HEK293 (cell line): ENCODE data around the gene KLK4.

Experiments used
- CTCF ChIA-PET: fragments of 350-600 bp; formaldehyde crosslinking; extraction: SDS; loops from one replicate; lab custom pipeline; 2021; ENCODE audit warnings: antibody characterized with exemption; lab: Yijun Ruan, JAX
- POLR2A ChIA-PET: fragments of 300-600 bp; formaldehyde crosslinking; extraction: SDS; loops from one replicate; lab custom pipeline; 2020; ENCODE audit warnings: antibody characterized with exemption, inconsistent platforms; lab: Yijun Ruan, JAX
- H3K27ac ChIP-seq: fragments of 200-500 bp; sonication (Bioruptor generic); 2 replicates; pipeline ENCODE4 v1.5.1; 2014; ENCODE audit warnings: low read depth, low read length, control low read depth, inconsistent platforms; ENCODE audit errors: extremely low read depth
- H3K36me3 ChIP-seq, 2 experiments: fragments of 200-500 bp in 1 of 2; sonication (Bioruptor generic) in 1 of 2; 1 replicate in 1 of 2; 2 replicates in 1 of 2; pipeline ENCODE4 v1.5.1; 2014 to 2017; ENCODE audit warnings: inconsistent platforms in 2 of 2, low read length in 2 of 2; ENCODE audit not compliant: control insufficient read depth in 2 of 2, insufficient read depth in 1 of 2
- H3K4me1 ChIP-seq: fragments of 200-500 bp; sonication (Bioruptor generic); 2 replicates; pipeline ENCODE4 v1.5.1; 2014; ENCODE audit warnings: mild to moderate bottlenecking, low read length, inconsistent platforms; ENCODE audit not compliant: control insufficient read depth, insufficient read depth
- H3K4me3 ChIP-seq: 2 replicates; pipeline ENCODE4 v1.5.1; 2011; ENCODE audit warnings: low read depth, mild to moderate bottlenecking, control low read depth, low read length, moderate library complexity
- H3K9me3 ChIP-seq: fragments of 200-500 bp; sonication (Bioruptor generic); 2 replicates; pipeline ENCODE4 v1.5.1; 2014; ENCODE audit warnings: low read depth, low read length, inconsistent platforms; ENCODE audit not compliant: control insufficient read depth, insufficient read depth
- ATF2 ChIP-seq: fragments of 450-650 bp; formaldehyde crosslinking; IDR thresholded peaks from 2 replicates; pipeline ENCODE4 v1.5.1; 2016; ENCODE audit warnings: missing biosample characterization, missing genetic modification characterization, low read depth
- GLI4 ChIP-seq: fragments of 450-650 bp; formaldehyde crosslinking; IDR thresholded peaks from 2 replicates; pipeline ENCODE4 v1.5.1; 2016; ENCODE audit warnings: missing biosample characterization, missing genetic modification characterization
- HOXC10 ChIP-seq: sonication (generic); formaldehyde crosslinking; IDR thresholded peaks from 2 replicates; pipeline ENCODE4 v1.8.1; 2023; ENCODE audit warnings: mild to moderate bottlenecking, missing genetic modification reagents
- PBX3 ChIP-seq: sonication (generic); formaldehyde crosslinking; IDR thresholded peaks from 2 replicates; pipeline ENCODE4 v1.8.1; 2022; ENCODE audit warnings: mild to moderate bottlenecking, moderate library complexity, missing genetic modification reagents
- REPIN1 ChIP-seq: fragments of 450-650 bp; formaldehyde crosslinking; IDR thresholded peaks from 2 replicates; pipeline ENCODE4 v1.5.1; 2017; ENCODE audit warnings: missing biosample characterization, missing genetic modification characterization, low read depth
- ZFP3 ChIP-seq: fragments of 450-650 bp; formaldehyde crosslinking; IDR thresholded peaks from 2 replicates; pipeline ENCODE4 v1.5.1; 2016; ENCODE audit warnings: low read depth, missing biosample characterization, missing genetic modification characterization
- ZNF354C ChIP-seq: fragments of 450-650 bp; formaldehyde crosslinking; IDR thresholded peaks from 2 replicates; pipeline ENCODE4 v1.5.1; 2016; ENCODE audit warnings: missing biosample characterization, missing genetic modification characterization, low read depth, borderline replicate concordance
- ZNF560 ChIP-seq: fragments of 450-650 bp; formaldehyde crosslinking; IDR thresholded peaks from 2 replicates; pipeline ENCODE4 v1.5.1; 2017; ENCODE audit warnings: missing biosample characterization, missing genetic modification characterization, borderline replicate concordance
- TF ChIP-seq, protein P1 (sequence below): fragments of 450-650 bp; formaldehyde crosslinking; IDR thresholded peaks from 2 replicates; pipeline ENCODE4 v1.5.1; 2017; ENCODE audit warnings: missing biosample characterization, mild to moderate bottlenecking, missing genetic modification characterization, moderate library complexity
- TF ChIP-seq, protein P2 (sequence below): fragments of 450-650 bp; formaldehyde crosslinking; IDR thresholded peaks from 2 replicates; pipeline ENCODE4 v1.5.1; 2016; ENCODE audit warnings: missing biosample characterization, missing genetic modification characterization, borderline replicate concordance
- TF ChIP-seq, protein P3 (sequence below): fragments of 450-650 bp; formaldehyde crosslinking; IDR thresholded peaks from 2 replicates; pipeline ENCODE4 v1.5.1; 2016; ENCODE audit warnings: missing biosample characterization, missing genetic modification characterization
- TF ChIP-seq, protein P4 (sequence below): fragments of 450-650 bp; formaldehyde crosslinking; IDR thresholded peaks from 2 replicates; pipeline ENCODE4 v1.5.1; 2016; ENCODE audit warnings: missing biosample characterization, missing genetic modification characterization
- TF ChIP-seq, protein P5 (sequence below): fragments of 450-650 bp; formaldehyde crosslinking; conservative IDR thresholded peaks from 2 replicates; pipeline ENCODE4 v1.5.1; 2016; ENCODE audit warnings: low read depth, missing biosample characterization, missing genetic modification characterization
- TF ChIP-seq, protein P6 (sequence below): fragments of 450-650 bp; formaldehyde crosslinking; IDR thresholded peaks from 2 replicates; pipeline ENCODE4 v1.5.1; 2017; ENCODE audit warnings: missing biosample characterization, missing genetic modification characterization

The KLK4 gene

GRCh38 chr19:50902640-50903039 is 8.6 kb downstream of the KLK4 start (continued):
- TF ChIP-seq, protein P1, sequence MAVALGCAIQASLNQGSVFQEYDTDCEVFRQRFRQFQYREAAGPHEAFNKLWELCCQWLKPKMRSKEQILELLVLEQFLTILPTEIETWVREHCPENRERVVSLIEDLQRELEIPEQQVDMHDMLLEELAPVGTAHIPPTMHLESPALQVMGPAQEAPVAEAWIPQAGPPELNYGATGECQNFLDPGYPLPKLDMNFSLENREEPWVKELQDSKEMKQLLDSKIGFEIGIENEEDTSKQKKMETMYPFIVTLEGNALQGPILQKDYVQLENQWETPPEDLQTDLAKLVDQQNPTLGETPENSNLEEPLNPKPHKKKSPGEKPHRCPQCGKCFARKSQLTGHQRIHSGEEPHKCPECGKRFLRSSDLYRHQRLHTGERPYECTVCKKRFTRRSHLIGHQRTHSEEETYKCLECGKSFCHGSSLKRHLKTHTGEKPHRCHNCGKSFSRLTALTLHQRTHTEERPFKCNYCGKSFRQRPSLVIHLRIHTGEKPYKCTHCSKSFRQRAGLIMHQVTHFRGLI, result no peak
- TF ChIP-seq ZFP3 (tag by site-specific recombination) (no peak), ZNF560 (tag by site-specific recombination) (no peak), HOXC10 (no peak), GLI4 (tag by site-specific recombination) (no peak), PBX3 (no peak), ATF2 (tag by site-specific recombination) (no peak)
- TF ChIP-seq, protein P2, sequence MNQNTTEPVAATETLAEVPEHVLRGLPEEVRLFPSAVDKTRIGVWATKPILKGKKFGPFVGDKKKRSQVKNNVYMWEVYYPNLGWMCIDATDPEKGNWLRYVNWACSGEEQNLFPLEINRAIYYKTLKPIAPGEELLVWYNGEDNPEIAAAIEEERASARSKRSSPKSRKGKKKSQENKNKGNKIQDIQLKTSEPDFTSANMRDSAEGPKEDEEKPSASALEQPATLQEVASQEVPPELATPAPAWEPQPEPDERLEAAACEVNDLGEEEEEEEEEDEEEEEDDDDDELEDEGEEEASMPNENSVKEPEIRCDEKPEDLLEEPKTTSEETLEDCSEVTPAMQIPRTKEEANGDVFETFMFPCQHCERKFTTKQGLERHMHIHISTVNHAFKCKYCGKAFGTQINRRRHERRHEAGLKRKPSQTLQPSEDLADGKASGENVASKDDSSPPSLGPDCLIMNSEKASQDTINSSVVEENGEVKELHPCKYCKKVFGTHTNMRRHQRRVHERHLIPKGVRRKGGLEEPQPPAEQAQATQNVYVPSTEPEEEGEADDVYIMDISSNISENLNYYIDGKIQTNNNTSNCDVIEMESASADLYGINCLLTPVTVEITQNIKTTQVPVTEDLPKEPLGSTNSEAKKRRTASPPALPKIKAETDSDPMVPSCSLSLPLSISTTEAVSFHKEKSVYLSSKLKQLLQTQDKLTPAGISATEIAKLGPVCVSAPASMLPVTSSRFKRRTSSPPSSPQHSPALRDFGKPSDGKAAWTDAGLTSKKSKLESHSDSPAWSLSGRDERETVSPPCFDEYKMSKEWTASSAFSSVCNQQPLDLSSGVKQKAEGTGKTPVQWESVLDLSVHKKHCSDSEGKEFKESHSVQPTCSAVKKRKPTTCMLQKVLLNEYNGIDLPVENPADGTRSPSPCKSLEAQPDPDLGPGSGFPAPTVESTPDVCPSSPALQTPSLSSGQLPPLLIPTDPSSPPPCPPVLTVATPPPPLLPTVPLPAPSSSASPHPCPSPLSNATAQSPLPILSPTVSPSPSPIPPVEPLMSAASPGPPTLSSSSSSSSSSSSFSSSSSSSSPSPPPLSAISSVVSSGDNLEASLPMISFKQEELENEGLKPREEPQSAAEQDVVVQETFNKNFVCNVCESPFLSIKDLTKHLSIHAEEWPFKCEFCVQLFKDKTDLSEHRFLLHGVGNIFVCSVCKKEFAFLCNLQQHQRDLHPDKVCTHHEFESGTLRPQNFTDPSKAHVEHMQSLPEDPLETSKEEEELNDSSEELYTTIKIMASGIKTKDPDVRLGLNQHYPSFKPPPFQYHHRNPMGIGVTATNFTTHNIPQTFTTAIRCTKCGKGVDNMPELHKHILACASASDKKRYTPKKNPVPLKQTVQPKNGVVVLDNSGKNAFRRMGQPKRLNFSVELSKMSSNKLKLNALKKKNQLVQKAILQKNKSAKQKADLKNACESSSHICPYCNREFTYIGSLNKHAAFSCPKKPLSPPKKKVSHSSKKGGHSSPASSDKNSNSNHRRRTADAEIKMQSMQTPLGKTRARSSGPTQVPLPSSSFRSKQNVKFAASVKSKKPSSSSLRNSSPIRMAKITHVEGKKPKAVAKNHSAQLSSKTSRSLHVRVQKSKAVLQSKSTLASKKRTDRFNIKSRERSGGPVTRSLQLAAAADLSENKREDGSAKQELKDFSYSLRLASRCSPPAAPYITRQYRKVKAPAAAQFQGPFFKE (tag by site-specific recombination), result no peak
- TF ChIP-seq, protein P3, sequence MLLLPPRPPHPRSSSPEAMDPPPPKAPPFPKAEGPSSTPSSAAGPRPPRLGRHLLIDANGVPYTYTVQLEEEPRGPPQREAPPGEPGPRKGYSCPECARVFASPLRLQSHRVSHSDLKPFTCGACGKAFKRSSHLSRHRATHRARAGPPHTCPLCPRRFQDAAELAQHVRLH (tag by site-specific recombination), result no peak
- TF ChIP-seq, protein P4, sequence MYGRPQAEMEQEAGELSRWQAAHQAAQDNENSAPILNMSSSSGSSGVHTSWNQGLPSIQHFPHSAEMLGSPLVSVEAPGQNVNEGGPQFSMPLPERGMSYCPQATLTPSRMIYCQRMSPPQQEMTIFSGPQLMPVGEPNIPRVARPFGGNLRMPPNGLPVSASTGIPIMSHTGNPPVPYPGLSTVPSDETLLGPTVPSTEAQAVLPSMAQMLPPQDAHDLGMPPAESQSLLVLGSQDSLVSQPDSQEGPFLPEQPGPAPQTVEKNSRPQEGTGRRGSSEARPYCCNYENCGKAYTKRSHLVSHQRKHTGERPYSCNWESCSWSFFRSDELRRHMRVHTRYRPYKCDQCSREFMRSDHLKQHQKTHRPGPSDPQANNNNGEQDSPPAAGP, result no peak

- Histone ChIP-seq H3K36me3 (no peaks in the 10 kb centered on the region), H3K27ac (no peak overlapping the region), H3K4me1 (no peaks in the 10 kb centered on the region; the same call in 1 of the 2 replicates), H3K9me3 (no peaks in the 10 kb centered on the region), H3K4me3 (no peak overlapping the region)
- POLR2A ChIA-PET, result no interaction called here
- TF ChIP-seq ZNF354C (tag by site-specific recombination) (no peak), REPIN1 (tag by site-specific recombination) (no peak)
- TF ChIP-seq, protein P5, sequence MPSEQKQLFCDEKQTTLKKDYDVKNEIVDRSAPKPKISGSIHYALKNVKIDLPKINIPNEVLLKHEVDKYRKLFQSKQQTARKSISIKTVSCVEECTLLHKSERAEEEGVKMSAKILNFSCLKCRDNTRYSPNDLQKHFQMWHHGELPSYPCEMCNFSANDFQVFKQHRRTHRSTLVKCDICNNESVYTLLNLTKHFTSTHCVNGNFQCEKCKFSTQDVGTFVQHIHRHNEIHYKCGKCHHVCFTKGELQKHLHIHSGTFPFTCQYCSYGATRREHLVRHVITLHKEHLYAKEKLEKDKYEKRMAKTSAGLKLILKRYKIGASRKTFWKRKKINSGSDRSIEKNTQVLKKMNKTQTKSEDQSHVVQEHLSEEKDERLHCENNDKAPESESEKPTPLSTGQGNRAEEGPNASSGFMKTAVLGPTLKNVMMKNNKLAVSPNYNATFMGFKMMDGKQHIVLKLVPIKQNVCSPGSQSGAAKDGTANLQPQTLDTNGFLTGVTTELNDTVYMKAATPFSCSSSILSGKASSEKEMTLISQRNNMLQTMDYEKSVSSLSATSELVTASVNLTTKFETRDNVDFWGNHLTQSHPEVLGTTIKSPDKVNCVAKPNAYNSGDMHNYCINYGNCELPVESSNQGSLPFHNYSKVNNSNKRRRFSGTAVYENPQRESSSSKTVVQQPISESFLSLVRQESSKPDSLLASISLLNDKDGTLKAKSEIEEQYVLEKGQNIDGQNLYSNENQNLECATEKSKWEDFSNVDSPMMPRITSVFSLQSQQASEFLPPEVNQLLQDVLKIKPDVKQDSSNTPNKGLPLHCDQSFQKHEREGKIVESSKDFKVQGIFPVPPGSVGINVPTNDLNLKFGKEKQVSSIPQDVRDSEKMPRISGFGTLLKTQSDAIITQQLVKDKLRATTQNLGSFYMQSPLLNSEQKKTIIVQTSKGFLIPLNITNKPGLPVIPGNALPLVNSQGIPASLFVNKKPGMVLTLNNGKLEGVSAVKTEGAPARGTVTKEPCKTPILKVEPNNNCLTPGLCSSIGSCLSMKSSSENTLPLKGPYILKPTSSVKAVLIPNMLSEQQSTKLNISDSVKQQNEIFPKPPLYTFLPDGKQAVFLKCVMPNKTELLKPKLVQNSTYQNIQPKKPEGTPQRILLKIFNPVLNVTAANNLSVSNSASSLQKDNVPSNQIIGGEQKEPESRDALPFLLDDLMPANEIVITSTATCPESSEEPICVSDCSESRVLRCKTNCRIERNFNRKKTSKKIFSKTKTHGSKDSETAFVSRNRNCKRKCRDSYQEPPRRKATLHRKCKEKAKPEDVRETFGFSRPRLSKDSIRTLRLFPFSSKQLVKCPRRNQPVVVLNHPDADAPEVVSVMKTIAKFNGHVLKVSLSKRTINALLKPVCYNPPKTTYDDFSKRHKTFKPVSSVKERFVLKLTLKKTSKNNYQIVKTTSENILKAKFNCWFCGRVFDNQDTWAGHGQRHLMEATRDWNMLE (tag by site-specific recombination), result peak; percentile 56
- TF ChIP-seq, protein P6, sequence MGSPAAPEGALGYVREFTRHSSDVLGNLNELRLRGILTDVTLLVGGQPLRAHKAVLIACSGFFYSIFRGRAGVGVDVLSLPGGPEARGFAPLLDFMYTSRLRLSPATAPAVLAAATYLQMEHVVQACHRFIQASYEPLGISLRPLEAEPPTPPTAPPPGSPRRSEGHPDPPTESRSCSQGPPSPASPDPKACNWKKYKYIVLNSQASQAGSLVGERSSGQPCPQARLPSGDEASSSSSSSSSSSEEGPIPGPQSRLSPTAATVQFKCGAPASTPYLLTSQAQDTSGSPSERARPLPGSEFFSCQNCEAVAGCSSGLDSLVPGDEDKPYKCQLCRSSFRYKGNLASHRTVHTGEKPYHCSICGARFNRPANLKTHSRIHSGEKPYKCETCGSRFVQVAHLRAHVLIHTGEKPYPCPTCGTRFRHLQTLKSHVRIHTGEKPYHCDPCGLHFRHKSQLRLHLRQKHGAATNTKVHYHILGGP (tag by site-specific recombination), result peak; percentile 71; the same call in 1 of the 2 replicates
- CTCF ChIA-PET, result interaction anchor here (2.1 kb wide), 1 partner anchor 22 kb away, joined by 18 read pairs; no protein-coding TSS in a partner anchor
These were observed 11.6 kb downstream of the KLK4 start for GRCh38 chr19:50899569-50899968.
